Caco-2 (cell line): ENCODE measurements around the gene IL18R1. TPM values are rescaled to one million over a fixed set of nuclear protein-coding genes. Genes with fewer than 3 reads are reported as not detected.

ENCODE experiments used
- BruUV-seq: library from RNA; stranded (reverse); fragments of 400-500 nt; replicated peaks from 2 replicates; lab custom pipeline; 2021; lab: Mats Ljungman, UMichigan
- CTCF ChIA-PET: fragments of 300-600 bp; sonication (Branson Sonifier 250); formaldehyde crosslinking; loops from one replicate; lab custom pipeline; 2022; ENCODE audit warnings: antibody characterized with exemption; lab: Charles Lee
- POLR2A ChIA-PET: fragments of 300-600 bp; sonication (Branson Sonifier 250); formaldehyde crosslinking; loops from one replicate; lab custom pipeline; 2022; ENCODE audit warnings: antibody characterized with exemption; lab: Charles Lee
- DNase-seq, 2 experiments: peaks; one replicate each; pipeline versions ENCODE4 v3.0.0 to v3.0.0-alpha.2; 2020 to 2022
- H3K27me3 ChIP-seq: replicated peaks from 2 replicates; pipeline ENCODE4 v1.6.0; 2011; ENCODE audit warnings: low read length; ENCODE audit not compliant: control insufficient read depth, insufficient read depth
- H3K36me3 ChIP-seq: 2 replicates; pipeline ENCODE4 v1.5.1; 2011; ENCODE audit warnings: low read length; ENCODE audit not compliant: control insufficient read depth, insufficient read depth
- H3K4me1 ChIP-seq: fragments of 250-450 bp; sonication (Bioruptor Pico); 2 replicates; pipeline ENCODE4 v1.5.1; 2020; ENCODE audit warnings: mild to moderate bottlenecking
- H3K4me3 ChIP-seq: 2 replicates; pipeline ENCODE4 v1.5.1; 2011; ENCODE audit warnings: low read depth, mild to moderate bottlenecking, control low read depth, low read length
- H3K9me3 ChIP-seq: fragments of 250-450 bp; sonication (Bioruptor Pico); 2 replicates; pipeline ENCODE4 v1.5.1; 2020; ENCODE audit warnings: mild to moderate bottlenecking, moderate library complexity
- H3K27ac Mint-ChIP-seq: one replicate; pipeline ENCODE4 v1.8.0; 2022; ENCODE audit warnings: mixed read lengths; ENCODE audit not compliant: unreplicated experiment
- H3K27me3 Mint-ChIP-seq: one replicate; pipeline ENCODE4 v1.8.0; 2022; ENCODE audit warnings: mixed read lengths; ENCODE audit not compliant: insufficient read depth, unreplicated experiment
- H3K36me3 Mint-ChIP-seq: one replicate; pipeline ENCODE4 v1.8.0; 2022; ENCODE audit warnings: mild to moderate bottlenecking, mixed read lengths; ENCODE audit not compliant: insufficient read depth, unreplicated experiment
- H3K4me1 Mint-ChIP-seq: one replicate; pipeline ENCODE4 v1.8.0; 2022; ENCODE audit warnings: low read depth, mixed read lengths; ENCODE audit not compliant: unreplicated experiment
- H3K4me3 Mint-ChIP-seq: one replicate; pipeline ENCODE4 v1.8.0; 2022; ENCODE audit warnings: mild to moderate bottlenecking, moderate library complexity, mixed read lengths; ENCODE audit not compliant: unreplicated experiment
- H3K9me3 Mint-ChIP-seq: one replicate; pipeline ENCODE4 v1.8.0; 2022; ENCODE audit warnings: mixed read lengths; ENCODE audit not compliant: unreplicated experiment
- CTCF ChIP-seq, 2 experiments: fragments of 200-600 bp in 1 of 2; IDR thresholded peaks; 1 replicate in 1 of 2; 2 replicates in 1 of 2; pipeline versions ENCODE4 v1.5.1 to v1.8.0; 2011 to 2022; ENCODE audit warnings: antibody characterized with exemption in 1 of 2, control low read depth in 1 of 2, inconsistent platforms in 1 of 2, low read depth in 1 of 2, low read length in 1 of 2, mild to moderate bottlenecking in 1 of 2, moderate library complexity in 1 of 2; ENCODE audit not compliant: insufficient read depth in 1 of 2, severe bottlenecking in 1 of 2, unreplicated experiment in 1 of 2
- intact Hi-C: fragments of 100-400 bp; cut with micrococcal nuclease; formaldehyde crosslinking; loops from one replicate; pipeline ENCODE4 v1.10.0; 2022; ENCODE audit not compliant: unreplicated experiment
- total RNA-seq: library from RNA; stranded (reverse); gene quantifications from 2 replicates; pipeline ENCODE4 v1.2.3, GENCODE V29; 2022

The IL18R1 gene
- total RNA-seq, 1 experiment from 2014 or later = not detected

DNA sequence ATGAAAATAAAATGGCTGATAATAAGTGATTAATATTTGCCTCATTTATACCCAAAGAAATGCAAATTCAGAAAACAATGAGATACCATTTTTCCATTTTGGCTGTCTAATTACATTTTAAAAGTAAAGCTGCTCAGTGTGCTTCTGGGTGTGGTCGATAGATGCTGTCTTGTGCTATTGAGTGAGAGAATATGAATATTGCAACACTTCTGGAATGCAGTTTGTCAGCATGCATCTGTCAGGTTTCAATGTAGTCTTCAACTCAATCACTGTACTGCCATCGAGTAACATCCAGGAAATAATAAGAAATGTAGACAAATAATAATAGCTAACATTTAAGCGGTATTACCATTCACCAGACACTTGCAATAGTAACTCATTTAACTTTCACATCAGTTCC, 3.9 kb downstream of the IL18R1 start:
- H3K4me1 ChIP-seq = no peaks in the 10 kb centered on the region
- Mint-ChIP-seq H3K9me3 (no peaks in the 10 kb centered on the region), H3K4me3 (no peak overlapping the region), H3K36me3 (peaks cover 5% of the 10 kb centered on the region), H3K27me3 (peaks cover 16% of the 10 kb centered on the region), H3K27ac (no peak overlapping the region), H3K4me1 (peaks cover 5% of the 10 kb centered on the region)
- H3K9me3 ChIP-seq = no peaks in the 10 kb centered on the region
- intact Hi-C loops = loop anchor here (5.0 kb wide), 1 partner anchor 107 kb away; no protein-coding TSS in a partner anchor
- no peak for TF ChIP-seq CTCF (IDR thresholded peaks at IDR 0.05; ENCODE audit: insufficient read depth in 1 of 2, low read depth in 1 of 2, low read length in 1 of 2, severe bottlenecking in 1 of 2, unreplicated experiment in 1 of 2)
- BruUV-seq = no TSS peak
- POLR2A ChIA-PET = no interaction called here
- CTCF ChIA-PET = no interaction called here
- no peak for DNase-seq
- no peak overlapping the region for H3K4me3 ChIP-seq
- H3K36me3 ChIP-seq = no peaks in the 10 kb centered on the region
- no peaks in the 10 kb centered on the region for H3K27me3 ChIP-seq

DNA sequence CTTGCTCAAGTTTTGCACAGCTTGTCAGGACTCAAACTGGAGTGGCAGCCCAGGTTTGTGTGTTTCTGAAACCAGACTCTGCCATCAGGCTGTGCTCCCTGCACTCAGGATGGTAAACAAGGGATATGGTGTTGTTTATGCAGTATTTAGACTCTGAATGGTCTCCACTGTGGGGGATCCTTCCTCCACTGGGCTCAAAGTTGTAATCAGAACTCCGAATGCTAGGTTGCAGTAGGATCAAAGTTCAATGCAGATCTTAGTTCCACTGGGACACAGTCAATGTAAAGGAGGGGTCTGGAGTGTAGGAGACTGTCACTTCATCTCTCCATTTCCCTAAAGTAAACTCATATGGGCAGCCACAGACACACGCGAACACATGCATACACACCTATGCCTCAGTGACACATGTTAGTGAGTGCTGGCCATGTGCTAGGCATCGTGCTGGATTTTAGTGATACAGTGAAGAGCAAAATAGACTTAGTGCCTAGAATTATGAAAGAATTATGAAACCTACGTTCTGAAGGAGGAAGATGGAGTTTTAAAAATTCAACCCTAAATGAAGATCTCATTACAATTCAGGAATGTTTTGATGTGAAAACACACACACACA, 6.1 kb downstream of the IL18R1 start:
- no peak for DNase-seq
- H3K4me1 Mint-ChIP-seq = no peaks in the 10 kb centered on the region
- Histone ChIP-seq H3K4me1 (no peaks in the 10 kb centered on the region), H3K36me3 (no peaks in the 10 kb centered on the region), H3K27me3 (no peaks in the 10 kb centered on the region), H3K9me3 (peaks cover 6% of the 10 kb centered on the region; the same call in 1 of the 2 replicates), H3K4me3 (no peak overlapping the region)
- H3K4me3 Mint-ChIP-seq = no peak overlapping the region
- intact Hi-C loops = no loop called here
- no peak for TF ChIP-seq CTCF (IDR thresholded peaks at IDR 0.05; ENCODE audit: insufficient read depth in 1 of 2, low read depth in 1 of 2, low read length in 1 of 2, severe bottlenecking in 1 of 2, unreplicated experiment in 1 of 2)
- no peak overlapping the region for H3K27ac Mint-ChIP-seq
- POLR2A ChIA-PET = no interaction called here
- H3K9me3 Mint-ChIP-seq = peaks cover 19% of the 10 kb centered on the region
- CTCF ChIA-PET = no interaction called here
- no TSS peak for BruUV-seq
- H3K27me3 Mint-ChIP-seq = peaks cover 8% of the 10 kb centered on the region
- H3K36me3 Mint-ChIP-seq = no peaks in the 10 kb centered on the region

GRCh38 chr2:102365763-102366162, 10.2 kb downstream of the IL18R1 start:
- no peaks in the 10 kb centered on the region for H3K36me3 ChIP-seq
- intact Hi-C loops = no loop called here
- Mint-ChIP-seq H3K9me3 (peaks cover 24% of the 10 kb centered on the region), H3K4me1 (no peaks in the 10 kb centered on the region), H3K4me3 (no peak overlapping the region), H3K36me3 (no peaks in the 10 kb centered on the region), H3K27ac (no peak overlapping the region), H3K27me3 (peaks cover 9% of the 10 kb centered on the region)
- POLR2A ChIA-PET = no interaction called here
- DNase-seq = no peak
- H3K27me3 ChIP-seq = no peaks in the 10 kb centered on the region
- no peaks in the 10 kb centered on the region for H3K4me1 ChIP-seq
- H3K9me3 ChIP-seq = peaks cover 6% of the 10 kb centered on the region; the same call in 1 of the 2 replicates
- CTCF ChIA-PET = no interaction called here
- BruUV-seq = no TSS peak
- no peak for TF ChIP-seq CTCF (IDR thresholded peaks at IDR 0.05; ENCODE audit: insufficient read depth in 1 of 2, low read depth in 1 of 2, low read length in 1 of 2, severe bottlenecking in 1 of 2, unreplicated experiment in 1 of 2)
- H3K4me3 ChIP-seq = no peak overlapping the region
